ENCODE results near the gene IQGAP1. TPM values are rescaled to one million over a fixed set of nuclear protein-coding genes. Genes with fewer than 3 reads are reported as not detected.

The IQGAP1 gene
- total and polyA plus RNA-seq, 2 donors from 2014 or later: 70.0 to 218 TPM

- peaks cover 0 to 37% (median 14%) of the 10 kb centered on the region in 3 donors for H3K36me3 ChIP-seq (ENCODE audit: control insufficient read depth in 2 of 3, insufficient read depth in 3 of 3, low read length in 3 of 3)
- DNase-seq (peak in 1 of 5 donors; percentile 64), FAIRE-seq (no peak)
- no peak overlapping the region for H3K9ac ChIP-seq (ENCODE audit: low read length in 3 of 3)
- H3K9me3 ChIP-seq (ENCODE audit: control insufficient read depth in 2 of 3, insufficient read depth in 1 of 3, low read length in 3 of 3): no peaks in the 10 kb centered on the region
- no peaks in the 10 kb centered on the region for H3K27me3 ChIP-seq (ENCODE audit: control insufficient read depth, insufficient read depth, low read length)
- TF ChIP-seq, protein P1, sequence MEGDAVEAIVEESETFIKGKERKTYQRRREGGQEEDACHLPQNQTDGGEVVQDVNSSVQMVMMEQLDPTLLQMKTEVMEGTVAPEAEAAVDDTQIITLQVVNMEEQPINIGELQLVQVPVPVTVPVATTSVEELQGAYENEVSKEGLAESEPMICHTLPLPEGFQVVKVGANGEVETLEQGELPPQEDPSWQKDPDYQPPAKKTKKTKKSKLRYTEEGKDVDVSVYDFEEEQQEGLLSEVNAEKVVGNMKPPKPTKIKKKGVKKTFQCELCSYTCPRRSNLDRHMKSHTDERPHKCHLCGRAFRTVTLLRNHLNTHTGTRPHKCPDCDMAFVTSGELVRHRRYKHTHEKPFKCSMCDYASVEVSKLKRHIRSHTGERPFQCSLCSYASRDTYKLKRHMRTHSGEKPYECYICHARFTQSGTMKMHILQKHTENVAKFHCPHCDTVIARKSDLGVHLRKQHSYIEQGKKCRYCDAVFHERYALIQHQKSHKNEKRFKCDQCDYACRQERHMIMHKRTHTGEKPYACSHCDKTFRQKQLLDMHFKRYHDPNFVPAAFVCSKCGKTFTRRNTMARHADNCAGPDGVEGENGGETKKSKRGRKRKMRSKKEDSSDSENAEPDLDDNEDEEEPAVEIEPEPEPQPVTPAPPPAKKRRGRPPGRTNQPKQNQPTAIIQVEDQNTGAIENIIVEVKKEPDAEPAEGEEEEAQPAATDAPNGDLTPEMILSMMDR (IDR thresholded peaks at IDR 0.05; ENCODE audit: borderline replicate concordance, extremely low read depth, insufficient read depth): no peak
- peak overlapping the region in 1 of 2 donors; percentile 62 for H3K27ac ChIP-seq (ENCODE audit: low read depth in 2 of 2, low read length in 2 of 2)
- H3K4me3 ChIP-seq (ENCODE audit: low read length in 3 of 3): no peak overlapping the region
- H3K4me1 ChIP-seq (ENCODE audit: control insufficient read depth in 2 of 3, insufficient read depth in 2 of 3, low read depth in 1 of 3, low read length in 3 of 3): no peaks in the 10 kb centered on the region
- intact Hi-C loops (cut with DNase I): no loop called here
These were observed 71.3 kb downstream of the IQGAP1 start for GRCh38 chr15:90459368-90459767.

GRCh38 chr15:90460142-90460824, 72.2 kb downstream of the IQGAP1 start:
- H3K9ac ChIP-seq (ENCODE audit: low read length in 3 of 3): no peak overlapping the region
- H3K27me3 ChIP-seq (ENCODE audit: control insufficient read depth, insufficient read depth, low read length): no peaks in the 10 kb centered on the region
- intact Hi-C loops (cut with DNase I): no loop called here
- peaks cover 0 to 28% (median 7%) of the 10 kb centered on the region in 3 donors for H3K36me3 ChIP-seq (ENCODE audit: control insufficient read depth in 2 of 3, insufficient read depth in 3 of 3, low read length in 3 of 3)
- H3K27ac ChIP-seq (ENCODE audit: low read depth in 2 of 2, low read length in 2 of 2): peak overlapping the region in 1 of 2 donors; percentile 45
- H3K9me3 ChIP-seq (ENCODE audit: control insufficient read depth in 2 of 3, insufficient read depth in 1 of 3, low read length in 3 of 3): no peaks in the 10 kb centered on the region
- no peak overlapping the region for H3K4me3 ChIP-seq (ENCODE audit: low read length in 3 of 3)
- peak in 1 of 5 donors; percentile 24 for DNase-seq
- TF ChIP-seq, protein P1 (IDR thresholded peaks at IDR 0.05; ENCODE audit: borderline replicate concordance, extremely low read depth, insufficient read depth): no peak
- no peak for FAIRE-seq
- H3K4me1 ChIP-seq (ENCODE audit: control insufficient read depth in 2 of 3, insufficient read depth in 2 of 3, low read depth in 1 of 3, low read length in 3 of 3): no peaks in the 10 kb centered on the region

GRCh38 chr15:90463381-90463780, 75.3 kb downstream of the IQGAP1 start:
- FAIRE-seq (no peak), DNase-seq (peak in 1 of 5 donors; percentile 21)
- Histone ChIP-seq H3K4me3 (ENCODE audit: low read length in 3 of 3) (no peak overlapping the region), H3K9ac (ENCODE audit: low read length in 3 of 3) (no peak overlapping the region), H3K9me3 (ENCODE audit: control insufficient read depth in 2 of 3, insufficient read depth in 1 of 3, low read length in 3 of 3) (no peaks in the 10 kb centered on the region), H3K36me3 (ENCODE audit: control insufficient read depth in 2 of 3, insufficient read depth in 3 of 3, low read length in 3 of 3) (peaks cover 0 to 34% (median 5%) of the 10 kb centered on the region in 3 donors), H3K27ac (ENCODE audit: low read depth in 2 of 2, low read length in 2 of 2) (peak overlapping the region in 1 of 2 donors; percentile 51), H3K27me3 (ENCODE audit: control insufficient read depth, insufficient read depth, low read length) (no peaks in the 10 kb centered on the region), H3K4me1 (ENCODE audit: control insufficient read depth in 2 of 3, insufficient read depth in 2 of 3, low read depth in 1 of 3, low read length in 3 of 3) (no peaks in the 10 kb centered on the region)
- intact Hi-C loops (cut with DNase I): no loop called here
- TF ChIP-seq, protein P1 (IDR thresholded peaks at IDR 0.05; ENCODE audit: borderline replicate concordance, extremely low read depth, insufficient read depth): no peak
